Panc1 (cell line): Measurements from ENCODE around the gene PHF20. TPM values are rescaled to one million over a fixed set of nuclear protein-coding genes. Genes with fewer than 3 reads are reported as not detected.

Experiments
- ATAC-seq: fragments of 200-7000 bp; cut with Tn5 transposase; 2 replicates; pipeline ENCODE4 v1.9.1; 2020; ENCODE audit warnings: mild to moderate bottlenecking, moderate library complexity
- BruUV-seq: library from RNA; stranded (reverse); fragments of 400-500 nt; replicated peaks from 2 replicates; lab custom pipeline; 2021; lab: Mats Ljungman, UMichigan
- CTCF ChIA-PET: fragments of 300-600 bp; sonication (Branson Sonifier 250); formaldehyde crosslinking; loops from one replicate; lab custom pipeline; 2022; ENCODE audit warnings: antibody characterized with exemption; lab: Charles Lee
- POLR2A ChIA-PET: fragments of 300-600 bp; sonication (Branson Sonifier 250); formaldehyde crosslinking; loops from one replicate; lab custom pipeline; 2022; ENCODE audit warnings: antibody characterized with exemption; lab: Charles Lee
- DNase-seq: peaks from one replicate; pipeline ENCODE4 v3.0.0-alpha.2; 2010; ENCODE audit warnings: low read depth, low spot score
- H3K27ac ChIP-seq: 2 replicates; pipeline ENCODE4 v1.5.1; 2011; ENCODE audit warnings: mild to moderate bottlenecking, low read length, inconsistent platforms
- H3K27me3 ChIP-seq: fragments of 200-500 bp; sonication (Bioruptor generic); 2 replicates; pipeline ENCODE4 v1.6.0; 2014; ENCODE audit warnings: low read length, inconsistent platforms; ENCODE audit not compliant: control insufficient read depth, insufficient read depth
- H3K36me3 ChIP-seq: fragments of 200-500 bp; sonication (Bioruptor generic); 2 replicates; pipeline ENCODE4 v1.5.1; 2014; ENCODE audit warnings: inconsistent platforms, mild to moderate bottlenecking, low read length, moderate library complexity; ENCODE audit not compliant: control insufficient read depth, insufficient read depth
- H3K4me1 ChIP-seq: 2 replicates; pipeline ENCODE4 v1.5.1; 2011; ENCODE audit warnings: inconsistent platforms, mild to moderate bottlenecking, low read length, moderate library complexity; ENCODE audit not compliant: control insufficient read depth, insufficient read depth
- H3K4me3 ChIP-seq, 2 experiments: 2 replicates each; pipeline ENCODE4 v1.5.1; 2011 to 2012; ENCODE audit warnings: low read depth in 2 of 2, low read length in 2 of 2, mild to moderate bottlenecking in 2 of 2, inconsistent platforms in 1 of 2, moderate library complexity in 1 of 2
- H3K9me3 ChIP-seq: fragments of 200-500 bp; sonication (Bioruptor generic); 2 replicates; pipeline ENCODE4 v1.5.1; 2014; ENCODE audit warnings: low read depth, mild to moderate bottlenecking, inconsistent platforms, low read length, moderate library complexity; ENCODE audit not compliant: control insufficient read depth, insufficient read depth
- POLR2AphosphoS5 ChIP-seq: IDR thresholded peaks from 2 replicates; pipeline ENCODE4 v1.6.1; 2012; ENCODE audit warnings: mild to moderate bottlenecking, low read depth, low read length, moderate library complexity
- REST ChIP-seq, 2 experiments: IDR thresholded peaks; 2 replicates each; pipeline ENCODE4 v1.6.1; 2011 to 2012; ENCODE audit warnings: low read depth in 2 of 2, control low read depth in 1 of 2, low read length in 1 of 2, mild to moderate bottlenecking in 1 of 2, moderate library complexity in 1 of 2; ENCODE audit not compliant: insufficient read depth in 1 of 2
- SIN3A ChIP-seq: IDR thresholded peaks from 2 replicates; pipeline ENCODE4 v1.6.1; 2012; ENCODE audit warnings: low read depth, mild to moderate bottlenecking, low read length, moderate library complexity, borderline replicate concordance; ENCODE audit not compliant: insufficient read depth
- TCF7L2 ChIP-seq: IDR thresholded peaks from 2 replicates; pipeline ENCODE4 v1.6.1; 2011; ENCODE audit warnings: mild to moderate bottlenecking, low read depth, low read length, inconsistent platforms
- in situ Hi-C: cut with HindIII; loops from 2 replicates; pipeline ENCODE4 v1.10.0; 2016; ENCODE audit warnings: low sequenced_read_pairs, low pct_unique_long_range_greater_than_20kb
- intact Hi-C: fragments of 100-400 bp; cut with micrococcal nuclease; formaldehyde crosslinking; loops from one replicate; pipeline ENCODE4 v1.10.0; 2022; ENCODE audit not compliant: unreplicated experiment
- total RNA-seq: library from RNA; stranded (reverse); gene quantifications from one replicate; pipeline ENCODE4 v1.2.1, GENCODE V29; 2021; ENCODE audit not compliant: unreplicated experiment
- TF ChIP-seq, protein P1 (sequence below): fragments of 450-650 bp; IDR thresholded peaks from 2 replicates; pipeline ENCODE4 v1.5.1; 2017; ENCODE audit warnings: mild to moderate bottlenecking

PHF20 gene
- total RNA-seq, 1 experiment from 2014 or later = 51.5 TPM

- ChIA-PET CTCF (no interaction called here), POLR2A (no interaction called here)
- TSS peak; percentile 90 for BruUV-seq
- no peak for DNase-seq
- H3K27ac ChIP-seq = peak overlapping the region; percentile 92
- H3K4me3 ChIP-seq = peak overlapping the region; percentile 85 to 95
- H3K9me3 ChIP-seq = no peaks in the 10 kb centered on the region
- H3K27me3 ChIP-seq = no peaks in the 10 kb centered on the region
- in situ Hi-C loops (no loop called here), intact Hi-C loops (no loop called here)
- H3K36me3 ChIP-seq = no peaks in the 10 kb centered on the region
- TF ChIP-seq, protein P1, sequence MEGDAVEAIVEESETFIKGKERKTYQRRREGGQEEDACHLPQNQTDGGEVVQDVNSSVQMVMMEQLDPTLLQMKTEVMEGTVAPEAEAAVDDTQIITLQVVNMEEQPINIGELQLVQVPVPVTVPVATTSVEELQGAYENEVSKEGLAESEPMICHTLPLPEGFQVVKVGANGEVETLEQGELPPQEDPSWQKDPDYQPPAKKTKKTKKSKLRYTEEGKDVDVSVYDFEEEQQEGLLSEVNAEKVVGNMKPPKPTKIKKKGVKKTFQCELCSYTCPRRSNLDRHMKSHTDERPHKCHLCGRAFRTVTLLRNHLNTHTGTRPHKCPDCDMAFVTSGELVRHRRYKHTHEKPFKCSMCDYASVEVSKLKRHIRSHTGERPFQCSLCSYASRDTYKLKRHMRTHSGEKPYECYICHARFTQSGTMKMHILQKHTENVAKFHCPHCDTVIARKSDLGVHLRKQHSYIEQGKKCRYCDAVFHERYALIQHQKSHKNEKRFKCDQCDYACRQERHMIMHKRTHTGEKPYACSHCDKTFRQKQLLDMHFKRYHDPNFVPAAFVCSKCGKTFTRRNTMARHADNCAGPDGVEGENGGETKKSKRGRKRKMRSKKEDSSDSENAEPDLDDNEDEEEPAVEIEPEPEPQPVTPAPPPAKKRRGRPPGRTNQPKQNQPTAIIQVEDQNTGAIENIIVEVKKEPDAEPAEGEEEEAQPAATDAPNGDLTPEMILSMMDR = no peak
- TF ChIP-seq POLR2AphosphoS5 (no peak), TCF7L2 (no peak), SIN3A (no peak), REST (IDR thresholded peaks at IDR 0.05; ENCODE audit: insufficient read depth in 1 of 2, low read depth in 2 of 2, low read length in 1 of 2) (no peak)
- H3K4me1 ChIP-seq = peaks cover 8% of the 10 kb centered on the region
- no peak for ATAC-seq
Observed at GRCh38 chr20:35952480-35953386, 180.9 kb downstream of the PHF20 start.

DNA sequence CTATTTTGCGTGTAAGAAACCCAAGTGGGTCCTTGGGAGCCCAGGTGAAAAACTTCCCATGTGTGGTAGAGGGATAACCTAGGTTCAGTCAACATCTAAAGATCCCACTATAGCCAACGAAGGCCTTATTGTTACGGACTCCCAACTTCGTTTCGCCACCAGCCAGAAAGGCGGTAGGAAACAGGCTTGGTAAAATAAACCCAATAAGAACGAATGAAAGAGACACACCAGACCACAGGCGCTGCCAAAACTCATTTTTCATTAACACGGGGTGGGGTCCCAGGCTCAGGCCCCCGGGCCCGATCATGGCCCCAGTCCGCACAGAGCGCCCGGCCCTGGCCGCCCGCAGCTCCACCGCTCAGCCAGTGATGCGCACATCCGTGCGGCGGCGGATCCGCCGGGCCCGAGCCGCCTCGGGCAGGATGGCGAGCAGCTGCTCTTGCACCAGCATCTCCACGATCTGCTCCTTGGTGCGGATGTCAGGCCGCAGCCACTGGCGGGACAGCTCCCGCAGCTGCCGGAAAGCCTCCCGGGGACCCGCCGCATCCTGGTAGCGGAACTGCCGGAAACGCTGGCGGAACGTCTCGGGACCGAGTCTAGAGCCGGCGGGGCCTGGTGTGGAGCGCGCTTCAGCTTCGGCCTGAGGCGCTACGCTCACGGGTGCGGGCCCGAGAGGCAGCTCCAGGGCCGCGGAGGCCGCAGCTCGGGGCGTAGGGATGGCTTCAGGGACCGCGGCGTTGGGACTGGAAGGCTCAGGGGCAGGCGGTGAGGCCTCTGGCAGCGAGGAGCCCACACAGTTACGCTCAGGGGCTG is 181.8 kb downstream of the PHF20 start:
- Histone ChIP-seq H3K27ac (peak overlapping the region; percentile 92), H3K4me1 (peaks cover 8% of the 10 kb centered on the region), H3K4me3 (peak overlapping the region; percentile 85 to 95), H3K9me3 (no peaks in the 10 kb centered on the region), H3K27me3 (no peaks in the 10 kb centered on the region), H3K36me3 (no peaks in the 10 kb centered on the region)
- intact Hi-C loops (no loop called here), in situ Hi-C loops (no loop called here)
- ATAC-seq = peak; percentile 54
- DNase-seq = no peak
- CTCF ChIA-PET = interaction anchor here (0.6 to 2.0 kb wide), 4 partner anchors 13 to 169 kb away, joined by 4 to 11 read pairs (median 8); no protein-coding TSS in a partner anchor
- TF ChIP-seq SIN3A (no peak), POLR2AphosphoS5 (no peak), TCF7L2 (no peak), REST (IDR thresholded peaks at IDR 0.05; ENCODE audit: insufficient read depth in 1 of 2, low read depth in 2 of 2, low read length in 1 of 2) (no peak)
- TF ChIP-seq, protein P1 = no peak
- POLR2A ChIA-PET = interaction anchor here (0.6 kb wide), 1 partner anchor 110 kb away, joined by 3 read pairs; no protein-coding TSS in a partner anchor
- no TSS peak for BruUV-seq
